Ureter (tissue), 1 donor: Measurements from ENCODE around the gene CP. TPM values are rescaled to one million over a fixed set of nuclear protein-coding genes. Genes with fewer than 3 reads are reported as not detected.
"Not testable (repeated sequence)": the region's sequence is repeated elsewhere in the genome, so short reads cannot be mapped to it uniquely, and the experiment has no call there.

Source experiments
- DNase-seq: peaks from one replicate; pipeline ENCODE4 v3.0.0-alpha.2; 2020; ENCODE audit warnings: low spot score
- total RNA-seq: library from RNA; stranded (reverse); gene quantifications from one replicate; pipeline ENCODE4 v1.2.4, GENCODE V29; 2023
- donor health status: DM: yes; HTN: yes; CAD: no.

The CP gene
- total RNA-seq, 1 donor from 2014 or later, result 12.5 TPM

GRCh38 chr3:149227591-149228268 is 6.1 kb upstream of the CP start:
- no peak for DNase-seq

- DNase-seq, result no peak
These were observed 5.1 kb upstream of the CP start for GRCh38 chr3:149226776-149227175.

GRCh38 chr3:149224736-149225594 is 3.3 kb upstream of the CP start:
- no peak for DNase-seq

- no peak for DNase-seq
These were observed 1.8 kb upstream of the CP start for GRCh38 chr3:149223461-149223820.

GRCh38 chr3:149219380-149220121 is 2.1 kb downstream of the CP start:
- not testable (repeated sequence) for DNase-seq

- no peak for DNase-seq
These were observed 4.3 kb downstream of the CP start for GRCh38 chr3:149217347-149217746.

GRCh38 chr3:149216193-149216869 is 5.3 kb downstream of the CP start:
- no peak for DNase-seq

- DNase-seq, result no peak
These were observed 6.1 kb downstream of the CP start for GRCh38 chr3:149215515-149215914.

GRCh38 chr3:149214702-149215101 is 6.9 kb downstream of the CP start:
- DNase-seq, result no peak

- no peak for DNase-seq
These were observed 9.2 kb downstream of the CP start for GRCh38 chr3:149212386-149212785.

GRCh38 chr3:149209431-149209830 is 12.2 kb downstream of the CP start:
- no peak for DNase-seq

GRCh38 chr3:149207475-149207874 is 14.2 kb downstream of the CP start:
- no peak for DNase-seq

GRCh38 chr3:149204390-149204991 is 17.1 kb downstream of the CP start:
- DNase-seq, result no peak

- no peak for DNase-seq
These were observed 17.9 kb downstream of the CP start for GRCh38 chr3:149203758-149204157.

- no peak for DNase-seq
These were observed 22.2 kb downstream of the CP start for GRCh38 chr3:149199474-149199873.

- no peak for DNase-seq
These were observed 23.0 kb downstream of the CP start for GRCh38 chr3:149198611-149199010.

GRCh38 chr3:149197669-149198068 is 24.0 kb downstream of the CP start:
- DNase-seq, result no peak

- DNase-seq, result not testable (repeated sequence)
These were observed 24.6 kb downstream of the CP start for GRCh38 chr3:149196805-149197592.

GRCh38 chr3:149195221-149195620 is 26.4 kb downstream of the CP start:
- no peak for DNase-seq

- no peak for DNase-seq
These were observed 33.1 kb downstream of the CP start for GRCh38 chr3:149188494-149188893.

- no peak for DNase-seq
These were observed 34.9 kb downstream of the CP start for GRCh38 chr3:149186721-149187120.
